ENCODE results near the gene ALDH16A1. TPM values are rescaled to one million over a fixed set of nuclear protein-coding genes. Genes with fewer than 3 reads are reported as not detected.

Gene ALDH16A1
- total and polyA plus RNA-seq, 2 of the 4 experiments (the other 2 are of a cell fraction) = 10.4 to 12.9 TPM

DNA sequence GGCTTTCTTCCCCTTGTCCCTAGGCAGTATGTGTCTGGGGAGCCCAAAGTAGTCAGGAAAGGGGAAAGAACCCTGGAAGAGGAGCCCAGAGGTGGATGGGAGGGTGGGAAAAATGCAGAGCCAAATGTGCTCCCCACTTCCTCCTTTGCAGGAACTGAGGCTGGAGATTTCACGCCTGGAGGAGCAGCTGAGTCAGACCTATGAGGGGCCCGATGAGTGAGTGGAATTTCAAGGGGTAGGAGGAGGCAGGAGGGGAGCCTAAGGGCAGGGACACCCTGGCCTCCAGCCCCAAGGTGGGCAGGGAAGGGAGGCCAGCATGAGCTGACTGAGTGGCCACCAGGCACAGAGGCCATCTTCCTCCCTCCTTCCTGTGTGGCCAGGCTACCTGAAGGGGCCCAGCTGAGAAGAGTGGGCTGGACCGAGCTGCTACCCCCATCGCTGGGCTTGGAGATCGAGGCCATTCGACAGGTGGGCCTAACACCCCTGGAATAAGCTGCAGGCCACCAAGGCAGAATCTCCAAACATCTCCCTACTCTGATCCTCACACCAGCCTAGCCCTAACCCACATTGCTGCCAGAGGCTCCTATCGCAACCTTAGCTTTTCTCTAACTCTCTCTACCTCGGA, 44.1 kb upstream of the ALDH16A1 start:
- CTCF ChIA-PET = interaction anchor here (1.2 kb wide), 1 partner anchor 17 kb away, joined by 3 read pairs; no protein-coding TSS in a partner anchor
- BruUV-seq (replicated peaks) = no TSS peak
- dilution Hi-C loops (cut with HindIII; ENCODE audit: low sequenced_read_pairs, unreplicated experiment) = no loop called here

More for the DNA sequence above, 44.1 kb upstream of the ALDH16A1 start:
- Histone ChIP-seq H2BK20ac (ENCODE audit: low read depth, low read length) (no peak overlapping the region), H3K9ac (ENCODE audit: low read depth, low read length) (no peak overlapping the region), H3K27ac (ENCODE audit: insufficient read depth, low read length) (no peak overlapping the region), H2BK5ac (ENCODE audit: low read depth, low read length, poor library complexity, severe bottlenecking) (no peak overlapping the region), H3K56ac (ENCODE audit: extremely low read depth, insufficient read depth, low read length) (no peak overlapping the region), H2BK120ac (ENCODE audit: low read depth, low read length) (no peak overlapping the region), H3K27me3 (ENCODE audit: control insufficient read depth, insufficient read depth, low read length) (peaks cover 42% of the 10 kb centered on the region), H4K5ac (ENCODE audit: low read depth, low read length) (no peak overlapping the region), H3K18ac (ENCODE audit: low read depth, low read length) (no peak overlapping the region), H2AK5ac (ENCODE audit: low read depth, low read length) (no peak overlapping the region), H3K9me1 (ENCODE audit: insufficient read depth, low read length) (no peaks in the 10 kb centered on the region), H3K14ac (replicated peaks; ENCODE audit: low read depth, low read length) (no peak overlapping the region), H2BK15ac (ENCODE audit: low read depth, low read length) (no peak overlapping the region), H3K4me3 (ENCODE audit: insufficient read depth, low read depth, low read length) (no peak overlapping the region), H3K4me2 (ENCODE audit: low read depth, low read length) (no peak overlapping the region), H3K4ac (ENCODE audit: low read depth, low read length) (no peak overlapping the region), H4K8ac (ENCODE audit: low read depth in 2 of 2, low read length in 2 of 2) (no peak overlapping the region), H2AFZ (replicated peaks; ENCODE audit: low read length, poor library complexity) (peak overlapping the region; percentile 35), H3K36me3 (ENCODE audit: control insufficient read depth, insufficient read depth, low read length) (no peaks in the 10 kb centered on the region), H3K23ac (ENCODE audit: low read depth, low read length) (no peak overlapping the region), H2AK9ac (replicated peaks; ENCODE audit: low read depth, low read length, poor library complexity) (no peak overlapping the region), H3K9me3 (ENCODE audit: control insufficient read depth, insufficient read depth, low read length) (no peaks in the 10 kb centered on the region), H3K4me1 (ENCODE audit: control insufficient read depth, insufficient read depth, low read length) (peaks cover under 1% of the 10 kb centered on the region; the same call in 1 of the 2 replicates), H3K79me1 (ENCODE audit: low read depth in 1 of 2, low read length in 2 of 2) (no peaks in the 10 kb centered on the region), H4K20me1 (ENCODE audit: insufficient read depth, low read length) (no peaks in the 10 kb centered on the region), H4K91ac (ENCODE audit: insufficient read depth, low read depth, low read length) (no peak overlapping the region)
- TF ChIP-seq RFX5 (IDR thresholded peaks at IDR 0.05; ENCODE audit: low read depth, low read length) (no peak), SMC3 (IDR thresholded peaks at IDR 0.05; ENCODE audit: low read depth, low read length) (no peak)
- POLR2A ChIA-PET (ENCODE audit: unreplicated experiment) = no interaction called here
- ATAC-seq (ENCODE audit: low read depth) = no peak
- in situ Hi-C loops (cut with MboI; ENCODE audit: low sequenced_read_pairs) = no loop called here
- DNase-seq = no peak
- WGBS, 2 experiments (ENCODE audit: extremely low coverage in 2 of 2, insufficient read length in 1 of 2) = 73% methylated on average over 2 of the region's 8 CpGs; no CpG with 5 or more reads in 1 of the 2 experiments
- intact Hi-C loops (cut with micrococcal nuclease) = no loop called here

Data from IMR-90 (cell line).